AG10803 (cell line): ENCODE results near the gene GSTM3.
"Not testable (repeated sequence)": the region's sequence is repeated elsewhere in the genome, so short reads cannot be mapped to it uniquely, and the experiment has no call there.

Source experiments
- DNase-seq: peaks from one replicate; pipeline ENCODE4 v3.0.0; 2010; ENCODE audit warnings: low read depth
- H3K4me3 ChIP-seq: 2 replicates; pipeline ENCODE4 v1.5.1; 2011; ENCODE audit warnings: mild to moderate bottlenecking, low read length, control low read depth
- CTCF ChIP-seq: conservative IDR thresholded peaks from 2 replicates; pipeline ENCODE4 v1.5.1; 2011; ENCODE audit warnings: mild to moderate bottlenecking, low read length, control low read depth, inconsistent platforms

GSTM3 gene

GRCh38 chr1:109768820-109769219 is 28.0 kb upstream of the GSTM3 start:
- TF ChIP-seq CTCF: no peak
- H3K4me3 ChIP-seq: no peak overlapping the region
- no peak for DNase-seq

- no peak overlapping the region for H3K4me3 ChIP-seq
- no peak for TF ChIP-seq CTCF
- no peak for DNase-seq
Measured at GRCh38 chr1:109768335-109768650, 27.5 kb upstream of the GSTM3 start.

- DNase-seq: no peak
- H3K4me3 ChIP-seq: no peak overlapping the region
- no peak for TF ChIP-seq CTCF
Measured at GRCh38 chr1:109767637-109768334, 26.9 kb upstream of the GSTM3 start.

- not testable (repeated sequence) for H3K4me3 ChIP-seq, DNase-seq
Measured at GRCh38 chr1:109766991-109767636, 26.3 kb upstream of the GSTM3 start.

- no peak for DNase-seq
- no peak overlapping the region for H3K4me3 ChIP-seq
- TF ChIP-seq CTCF: no peak
Measured at GRCh38 chr1:109765896-109766615, 25.2 kb upstream of the GSTM3 start.

- H3K4me3 ChIP-seq: no peak overlapping the region
- no peak for TF ChIP-seq CTCF
- no peak for DNase-seq
Measured at GRCh38 chr1:109765483-109765815, 24.6 kb upstream of the GSTM3 start.

- no peak for DNase-seq
- TF ChIP-seq CTCF: no peak
- H3K4me3 ChIP-seq: no peak overlapping the region
Measured at GRCh38 chr1:109764561-109765482, 24.0 kb upstream of the GSTM3 start.
